K562 (cell line): ENCODE results near the gene PPP4R3B. TPM values are rescaled to one million over a fixed set of nuclear protein-coding genes. Genes with fewer than 3 reads are reported as not detected.

Source experiments
- ATAC-seq: fragments of 200-7000 bp; cut with Tn5 transposase; 3 replicates; pipeline ENCODE4 v1.9.1; 2020; ENCODE audit warnings: moderate library complexity
- Bru-seq: library from RNA; stranded (reverse); fragments of 400-500 nt; gene quantifications from one replicate; lab custom pipeline; 2021; lab: Mats Ljungman, UMichigan
- BruChase-seq, 2 experiments: library from RNA; stranded (reverse); fragments of 400-500 nt; gene quantifications; one replicate each; lab custom pipeline; 2021; lab: Mats Ljungman, UMichigan
- BruUV-seq: library from RNA; stranded (reverse); fragments of 400-500 nt; replicated peaks from 2 replicates; lab custom pipeline; 2021; lab: Mats Ljungman, UMichigan
- CTCF ChIA-PET: fragments of 300-600 bp; formaldehyde crosslinking; extraction: SDS; loops from one replicate; lab custom pipeline; 2021; ENCODE audit warnings: low intra/inter-chr PET ratio; lab: Yijun Ruan, JAX
- POLR2A ChIA-PET: fragments of 300-600, 350-650 bp; sonication (Branson Sonifier 250); formaldehyde crosslinking; extraction: SDS; loops from one replicate; lab custom pipeline; 2021; ENCODE audit warnings: antibody characterized with exemption, inconsistent platforms; lab: Yijun Ruan, JAX
- DNase-seq, 4 experiments: peaks; one replicate each; pipeline versions ENCODE4 v3.0.0 to v3.0.0-alpha.2; 2011 to 2018; ENCODE audit warnings: low spot score in 3 of 4, mixed read lengths in 3 of 4; ENCODE audit errors: extremely low read depth in 1 of 4
- FAIRE-seq: peaks from 2 replicates; lab custom pipeline; 2011; peaks lifted over from hg19 to GRCh38; lab: Jason Lieb, UNC
- H2AFZ ChIP-seq: 2 replicates; pipeline ENCODE4 v1.6.0; 2011; ENCODE audit warnings: low read depth, low read length, control low read depth, inconsistent platforms
- H3K27ac ChIP-seq: fragments of 200-600 bp; 3 replicates; pipeline ENCODE4 v1.8.0; 2011; ENCODE audit warnings: low read depth, mild to moderate bottlenecking, control low read depth, inconsistent platforms, low read length, moderate library complexity, mixed read lengths; ENCODE audit errors: extremely low read depth
- H3K27me3 ChIP-seq, 2 experiments: fragments of 300-600 bp in 1 of 2; 2 replicates in 1 of 2; 3 replicates in 1 of 2; pipeline versions ENCODE4 v1.6.0 to v1.8.0; 2011; ENCODE audit warnings: inconsistent platforms in 2 of 2, low read length in 2 of 2, mild to moderate bottlenecking in 1 of 2, mixed read lengths in 1 of 2, moderate library complexity in 1 of 2; ENCODE audit not compliant: control insufficient read depth in 2 of 2, insufficient read depth in 2 of 2
- H3K36me3 ChIP-seq: fragments of 300-600 bp; 3 replicates; pipeline ENCODE4 v1.8.0; 2011; ENCODE audit warnings: mild to moderate bottlenecking, low read length, inconsistent platforms; ENCODE audit not compliant: control insufficient read depth, insufficient read depth
- H3K4me1 ChIP-seq, 2 experiments: fragments of 200-600 bp in 1 of 2; replicated peaks in 1 of 2; 2 replicates in 1 of 2; 3 replicates in 1 of 2; pipeline versions ENCODE4 v1.5.1 to v1.8.0; 2011; ENCODE audit warnings: inconsistent platforms in 2 of 2, low read length in 2 of 2, mild to moderate bottlenecking in 1 of 2, mixed read lengths in 1 of 2, moderate library complexity in 1 of 2; ENCODE audit not compliant: control insufficient read depth in 2 of 2, insufficient read depth in 2 of 2
- H3K4me2 ChIP-seq: 2 replicates; pipeline ENCODE4 v1.6.1; 2011; ENCODE audit warnings: low read length, control low read depth, inconsistent platforms, mixed read lengths; ENCODE audit not compliant: insufficient read depth
- H3K4me3 ChIP-seq: fragments of 200-600 bp; sonication (generic), shearing (Covaris generic); 2 replicates; pipeline ENCODE4 v1.5.1; 2016; ENCODE audit warnings: control low read depth, inconsistent platforms
- H3K79me2 ChIP-seq: fragments of 200-600 bp; 3 replicates; pipeline ENCODE4 v1.8.0; 2011; ENCODE audit warnings: low read length, inconsistent platforms; ENCODE audit not compliant: control insufficient read depth, insufficient read depth
- H3K9ac ChIP-seq, 2 experiments: 2 replicates each; pipeline versions ENCODE4 v1.6.0 to v1.6.1; 2011; ENCODE audit warnings: low read depth in 2 of 2, low read length in 2 of 2, control low read depth in 1 of 2, inconsistent platforms in 1 of 2, mild to moderate bottlenecking in 1 of 2, mixed read lengths in 1 of 2; ENCODE audit not compliant: insufficient read depth in 1 of 2
- H3K9me1 ChIP-seq: one replicate; pipeline ENCODE4 v1.6.0; 2011; ENCODE audit warnings: inconsistent platforms, mild to moderate bottlenecking, low read length, moderate library complexity; ENCODE audit not compliant: control insufficient read depth, insufficient read depth
- H3K9me3 ChIP-seq: replicated peaks from 2 replicates; pipeline ENCODE4 v1.5.1; 2011; ENCODE audit warnings: low read depth, low read length, inconsistent platforms; ENCODE audit not compliant: control insufficient read depth, insufficient read depth
- H4K20me1 ChIP-seq: replicated peaks from 2 replicates; pipeline ENCODE4 v1.6.1; 2011; ENCODE audit warnings: low read length, inconsistent platforms, mixed read lengths; ENCODE audit not compliant: control insufficient read depth, insufficient read depth
- CAMTA2 ChIP-seq: fragments of 250-450 bp; sonication (Bioruptor Pico); conservative IDR thresholded peaks from 2 replicates; pipeline ENCODE4 v1.5.1; 2022
- CBFA2T2 ChIP-seq: fragments of 450-650 bp; conservative IDR thresholded peaks from 2 replicates; pipeline ENCODE4 v1.6.1; 2017; ENCODE audit warnings: mild to moderate bottlenecking
- CREM ChIP-seq: IDR thresholded peaks from 2 replicates; pipeline ENCODE4 v1.6.1; 2014; ENCODE audit warnings: antibody characterized with exemption, low read depth
- HSF4 ChIP-seq: fragments of 250-450 bp; sonication (Bioruptor Pico); IDR thresholded peaks from 2 replicates; pipeline ENCODE4 v2.1.2; 2022; ENCODE audit warnings: mild to moderate bottlenecking, moderate library complexity, borderline replicate concordance
- NCOR1 ChIP-seq: fragments of 450-650 bp; IDR thresholded peaks from 2 replicates; pipeline ENCODE4 v1.6.1; 2016; ENCODE audit warnings: mild to moderate bottlenecking, moderate library complexity
- NUFIP1 ChIP-seq: fragments of 450-650 bp; IDR thresholded peaks from 2 replicates; pipeline ENCODE4 v1.6.1; 2018; ENCODE audit not compliant: partially characterized antibody
- POLR2AphosphoS2 ChIP-seq: IDR thresholded peaks from 2 replicates; pipeline ENCODE4 v1.6.1; 2012; ENCODE audit warnings: low read length, improper control_type of control experiment
- RBFOX2 ChIP-seq: fragments of 200-400 bp; formaldehyde crosslinking; IDR thresholded peaks from 2 replicates; pipeline ENCODE4 v1.6.1; 2017; ENCODE audit warnings: low read depth, mild to moderate bottlenecking, low read length, moderate library complexity
- SMAD3 ChIP-seq: fragments of 450-650 bp; formaldehyde crosslinking; conservative IDR thresholded peaks from 2 replicates; pipeline ENCODE4 v1.4.0; 2020; ENCODE audit warnings: mild to moderate bottlenecking
- SMC3 ChIP-seq: conservative IDR thresholded peaks from 2 replicates; pipeline ENCODE4 v1.6.1; 2011; ENCODE audit warnings: low read depth, low read length, improper control_type of control experiment; ENCODE audit not compliant: insufficient read depth
- WHSC1 ChIP-seq: IDR thresholded peaks from one replicate; pipeline ENCODE4 v1.6.1; 2012; ENCODE audit warnings: low read length, control low read depth, inconsistent platforms
- ZNF316 ChIP-seq: fragments of 450-650 bp; IDR thresholded peaks from 2 replicates; pipeline ENCODE4 v1.6.1; 2016
- WGBS: fragments of 100-300 bp; shearing (Covaris generic); methylation state at CpG from one replicate; pipeline ENCODE4 v1.1.6; 2016; ENCODE audit warnings: low coverage, mixed read lengths; ENCODE audit not compliant: insufficient coverage; ENCODE audit errors: missing lambda C conversion rate; 5-methylcytosine and 5-hydroxymethylcytosine counted together
- in situ Hi-C: fragments of 300-500 bp; cut with MboI; formaldehyde crosslinking; loops from 4 replicates; pipeline ENCODE4 v1.15.0; 2018; ENCODE audit warnings: inconsistent platforms, mixed read lengths
- intact Hi-C: fragments of 100-400 bp; cut with micrococcal nuclease; formaldehyde crosslinking; loops from 2 replicates; pipeline ENCODE4 v1.14.2; 2022
- long read RNA-seq, 3 experiments: library from polyadenylated mRNA in 2 of 3; library from RNA in 1 of 3; unstranded in 2 of 3; stranded (forward) in 1 of 3; transcript quantifications; one replicate each; pipeline ENCODE4 v2.0.0, GENCODE V29; 2019 to 2022
- polyA minus RNA-seq, 3 experiments: library from RNA; depleted of rRNA, polyadenylated mRNA; stranded (reverse); fragments of >200 nt; gene quantifications; 2 replicates each; pipeline ENCODE4 v1.2.3, GENCODE V29; 2011
- polyA plus RNA-seq, 8 experiments: library from polyadenylated mRNA; depleted of rRNA in 4 of 8; stranded (reverse) in 5 of 8; unstranded in 3 of 8; fragments of >200 nt; fragmentation: Nextera tagmentation in 2 of 8; fragmentation: Illumina TruSeq in 1 of 8; extraction: Ambion mirVana in 2 of 8; extraction: Trizol in 1 of 8; gene quantifications; 2 replicates each; pipeline versions ENCODE4 v1.2.1 to v1.2.3, GENCODE V29; 2011 to 2014; ENCODE audit warnings: inconsistent platforms in 1 of 8, missing spikeins in 1 of 8
- total RNA-seq, 7 experiments: library from RNA; depleted of rRNA in 6 of 7; stranded (reverse); fragments of >200 nt in 6 of 7; fragmentation: Illumina TruSeq in 2 of 7; extraction: Trizol in 2 of 7; gene quantifications; 2 replicates each; pipeline versions ENCODE4 v1.2.1 to v1.2.3, GENCODE V29; 2011 to 2021; ENCODE audit warnings: low replicate concordance in 1 of 7
- TF ChIP-seq, protein P1 (sequence below): sonication (generic); formaldehyde crosslinking; IDR thresholded peaks from 2 replicates; pipeline ENCODE4 v1.8.0; 2022; ENCODE audit warnings: mild to moderate bottlenecking, missing genetic modification reagents
- TF ChIP-seq, protein P2 (sequence below): sonication (generic); formaldehyde crosslinking; IDR thresholded peaks from 2 replicates; pipeline ENCODE4 v1.8.1; 2023; ENCODE audit warnings: mild to moderate bottlenecking, missing genetic modification reagents

Gene PPP4R3B
- 40.4 and 120 TPM in 2 replicates for total RNA-seq (2011; cell fraction: chromatin; rRNA removed; ENCODE audit: low replicate concordance)
- total RNA-seq (2011; cell fraction: nucleolus; rRNA removed), result 17.2 and 19.1 TPM in 2 replicates
- 40.8 and 59.5 TPM in 2 replicates for total RNA-seq (2011; cell fraction: nucleoplasm; rRNA removed)
- total RNA-seq (2014; rRNA removed), result 35.3 and 43.5 TPM in 2 replicates
- total RNA-seq (2014; rRNA removed; fragmentation: Illumina TruSeq; extraction: Trizol), result 51.6 and 57.3 TPM in 2 replicates
- 50.3 and 59.2 TPM in 2 replicates for total RNA-seq (2015; rRNA removed; fragmentation: Illumina TruSeq; extraction: Trizol)
- total RNA-seq (2021), result 43.6 and 50.1 TPM in 2 replicates
- 31.1 and 41.9 TPM in 2 replicates for polyA plus RNA-seq (2011; rRNA removed)
- 10.5 and 16.0 TPM in 2 replicates for polyA plus RNA-seq (2011; cell fraction: cytosol; rRNA removed)
- 16.6 and 21.7 TPM in 2 replicates for polyA plus RNA-seq (2011; cell fraction: nucleus; rRNA removed)
- 32.9 and 35.6 TPM in 2 replicates for polyA plus RNA-seq (2012)
- polyA plus RNA-seq (2014; fragmentation: Illumina TruSeq; extraction: Trizol), result 45.0 and 48.2 TPM in 2 replicates
- polyA plus RNA-seq (2014; fragmentation: Nextera tagmentation; extraction: Ambion mirVana), result 10 to 100 TPM; 13.2 to 15.7 TPM
- 35.2 and 35.6 TPM in 2 replicates for polyA plus RNA-seq (2014; rRNA removed)
- 51.3 and 56.4 TPM in 2 replicates for polyA minus RNA-seq (2011; rRNA and poly(A)+ RNA removed)
- polyA minus RNA-seq (2011; cell fraction: cytosol; rRNA and poly(A)+ RNA removed), result 22.6 and 27.6 TPM in 2 replicates
- 23.6 and 43.3 TPM in 2 replicates for polyA minus RNA-seq (2011; cell fraction: nucleus; rRNA and poly(A)+ RNA removed)
- percentile 84 among the genes with signal in this experiment for Bru-seq, nascent RNA
- BruChase-seq, experiment 1, labeled RNA remaining after a 2-hour chase, result percentile 92 among the genes with signal in this experiment
- BruChase-seq, experiment 2, labeled RNA remaining after a 6-hour chase, result percentile 92 among the genes with signal in this experiment
- long read RNA-seq, experiment 1, full-length matches to known transcripts, result 76 of 346 reads
- long read RNA-seq, experiment 1, partial matches to known transcripts, result 155 of 346 reads
- long read RNA-seq, experiment 1, other reads (novel, unspliced or antisense), result 115 of 346 reads
- long read RNA-seq, experiment 2, partial matches to known transcripts, result 11 of 48 reads
- long read RNA-seq, experiment 2, other reads (novel, unspliced or antisense), result 37 of 48 reads
- long read RNA-seq, experiment 3, full-length matches to known transcripts, result 1 of 45 reads
- long read RNA-seq, experiment 3, partial matches to known transcripts, result 26 of 45 reads
- long read RNA-seq, experiment 3, other reads (novel, unspliced or antisense), result 18 of 45 reads

DNA sequence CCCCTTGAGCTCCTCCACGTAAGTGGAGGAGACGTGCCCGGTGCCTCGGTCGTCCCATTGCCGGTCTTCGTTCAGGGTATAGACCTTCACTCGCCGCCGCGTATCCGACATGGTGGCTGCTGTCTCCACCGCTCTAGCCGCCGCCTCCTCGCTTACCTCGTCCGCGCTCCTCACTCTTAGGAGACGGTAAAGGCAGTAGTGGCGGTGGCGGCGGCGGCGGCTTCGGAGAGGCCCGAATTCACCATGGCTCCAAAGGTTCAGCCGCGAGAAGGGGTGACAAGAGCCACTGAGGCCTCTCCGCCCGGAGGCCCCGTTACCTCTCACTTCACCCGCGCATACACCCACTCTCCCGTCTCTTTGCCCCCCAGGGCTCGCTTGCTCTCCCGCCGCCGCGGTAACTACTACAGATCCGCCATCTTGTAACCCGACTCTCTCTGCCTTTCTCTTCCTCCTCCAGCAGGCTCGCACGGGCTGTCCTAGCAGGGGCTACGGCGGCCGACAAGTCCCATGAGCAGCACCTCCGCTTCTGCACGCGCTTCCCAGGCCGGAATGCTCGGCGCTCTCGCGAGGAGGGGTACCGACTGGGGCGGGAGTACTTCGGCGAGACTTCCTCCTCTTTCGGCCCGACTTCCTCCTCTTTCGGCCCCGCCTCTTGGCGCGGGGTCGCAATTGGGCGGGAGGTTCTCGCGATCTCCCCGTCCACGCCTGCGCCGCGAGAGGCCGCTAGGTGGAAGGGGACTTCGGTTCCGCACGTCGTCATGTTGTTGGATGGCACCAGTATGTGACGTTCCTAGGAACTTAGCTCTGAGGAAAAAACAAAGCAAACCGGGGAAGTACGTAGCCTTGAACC is at the start of gene PPP4R3B:
Gene PPP4R3B, minus strand, starts transcription at position 448 of the 850 bp plus-strand sequence. Its CDS starts 337 bp downstream, at position 111.
- peak; percentile 86 for ATAC-seq
- H2AFZ ChIP-seq, result peak within 1 kb of the TSS; percentile 84
- TSS peak; percentile 55 for BruUV-seq
- H3K9ac ChIP-seq, result peak within 1 kb of the TSS; percentile 99
- peak; percentile 89 to 99 (median 94) for DNase-seq
- peak; percentile 99 for FAIRE-seq
- H3K79me2 ChIP-seq, result peaks cover 96% of the 10 kb centered on the region
- CTCF ChIA-PET, result no interaction called here
- intact Hi-C loops, result loop anchor here (2.0 to 5.0 kb wide), 4 partner anchors 99 to 385 kb away; partner anchors contain the start of genes CCDC88A, CFAP36, CLHC1 and RPS27A
- peak within 1 kb of the TSS; percentile 99 for H3K4me2 ChIP-seq
- no peaks in the 10 kb centered on the region for H3K27me3 ChIP-seq
- peak within 1 kb of the TSS; percentile 99 for H3K27ac ChIP-seq
- H3K9me1 ChIP-seq, result peaks cover 3% of the 10 kb centered on the region
- in situ Hi-C loops, result no loop called here
- H3K4me3 ChIP-seq, result peak within 1 kb of the TSS; percentile 98
- H3K36me3 ChIP-seq, result peaks cover 51% of the 10 kb centered on the region
- WGBS, result 0% methylated on average over 80 of the region's 82 CpGs
- POLR2A ChIA-PET, result interaction anchor here (0.5 to 2.2 kb wide), 11 partner anchors 9 to 1432 kb away, joined by 3 to 11 read pairs (median 4); partner anchors contain the start of gene CFAP36
- H3K9me3 ChIP-seq, result no peaks in the 10 kb centered on the region
- H3K4me1 ChIP-seq, result peaks cover 6 to 8% of the 10 kb centered on the region in 2 experiments; a peak in 4 of 5 replicates
- peaks cover 12% of the 10 kb centered on the region; the same call in 1 of the 2 replicates for H4K20me1 ChIP-seq
- peak; percentile 97 for TF ChIP-seq CREM
- no peak for TF ChIP-seq CAMTA2 (CRISPR knock-in tag)
- peak; percentile 96 for TF ChIP-seq RBFOX2
- TF ChIP-seq, protein P1, sequence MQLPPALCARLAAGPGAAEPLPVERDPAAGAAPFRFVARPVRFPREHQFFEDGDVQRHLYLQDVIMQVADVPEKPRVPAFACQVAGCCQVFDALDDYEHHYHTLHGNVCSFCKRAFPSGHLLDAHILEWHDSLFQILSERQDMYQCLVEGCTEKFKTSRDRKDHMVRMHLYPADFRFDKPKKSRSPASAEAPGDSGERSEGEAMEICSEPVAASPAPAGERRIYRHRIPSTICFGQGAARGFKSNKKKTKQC (CRISPR knock-in tag), result peak; percentile 67; the same call in 1 of the 2 replicates
- no peak for TF ChIP-seq ZNF316
- TF ChIP-seq HSF4, result no peak
- TF ChIP-seq NCOR1, result no peak
- peak; percentile 55; the same call in 1 of the 2 replicates for TF ChIP-seq POLR2AphosphoS2
- TF ChIP-seq, protein P2, sequence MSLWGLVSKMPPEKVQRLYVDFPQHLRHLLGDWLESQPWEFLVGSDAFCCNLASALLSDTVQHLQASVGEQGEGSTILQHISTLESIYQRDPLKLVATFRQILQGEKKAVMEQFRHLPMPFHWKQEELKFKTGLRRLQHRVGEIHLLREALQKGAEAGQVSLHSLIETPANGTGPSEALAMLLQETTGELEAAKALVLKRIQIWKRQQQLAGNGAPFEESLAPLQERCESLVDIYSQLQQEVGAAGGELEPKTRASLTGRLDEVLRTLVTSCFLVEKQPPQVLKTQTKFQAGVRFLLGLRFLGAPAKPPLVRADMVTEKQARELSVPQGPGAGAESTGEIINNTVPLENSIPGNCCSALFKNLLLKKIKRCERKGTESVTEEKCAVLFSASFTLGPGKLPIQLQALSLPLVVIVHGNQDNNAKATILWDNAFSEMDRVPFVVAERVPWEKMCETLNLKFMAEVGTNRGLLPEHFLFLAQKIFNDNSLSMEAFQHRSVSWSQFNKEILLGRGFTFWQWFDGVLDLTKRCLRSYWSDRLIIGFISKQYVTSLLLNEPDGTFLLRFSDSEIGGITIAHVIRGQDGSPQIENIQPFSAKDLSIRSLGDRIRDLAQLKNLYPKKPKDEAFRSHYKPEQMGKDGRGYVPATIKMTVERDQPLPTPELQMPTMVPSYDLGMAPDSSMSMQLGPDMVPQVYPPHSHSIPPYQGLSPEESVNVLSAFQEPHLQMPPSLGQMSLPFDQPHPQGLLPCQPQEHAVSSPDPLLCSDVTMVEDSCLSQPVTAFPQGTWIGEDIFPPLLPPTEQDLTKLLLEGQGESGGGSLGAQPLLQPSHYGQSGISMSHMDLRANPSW (CRISPR knock-in tag), result 0 out of 2 replicates have a peak, but pooled peaks have one; percentile 45
- 0 out of 2 replicates have a peak, but pooled peaks have one; percentile 8 for TF ChIP-seq SMAD3 (CRISPR knock-in tag)
- no peak for TF ChIP-seq WHSC1
- TF ChIP-seq SMC3, result no peak
- no peak for TF ChIP-seq CBFA2T2
- no peak for TF ChIP-seq NUFIP1
